Hair follicle dermal papilla cell (primary cell): ENCODE results near the gene DDX49. TPM values are rescaled to one million over a fixed set of nuclear protein-coding genes. Genes with fewer than 3 reads are reported as not detected.

Experiments
- total RNA-seq: library from RNA; depleted of rRNA; stranded (reverse); fragments of >200 nt; gene quantifications from 2 replicates; pipeline ENCODE4 v1.2.3, GENCODE V29; 2012

Gene DDX49, protein sequence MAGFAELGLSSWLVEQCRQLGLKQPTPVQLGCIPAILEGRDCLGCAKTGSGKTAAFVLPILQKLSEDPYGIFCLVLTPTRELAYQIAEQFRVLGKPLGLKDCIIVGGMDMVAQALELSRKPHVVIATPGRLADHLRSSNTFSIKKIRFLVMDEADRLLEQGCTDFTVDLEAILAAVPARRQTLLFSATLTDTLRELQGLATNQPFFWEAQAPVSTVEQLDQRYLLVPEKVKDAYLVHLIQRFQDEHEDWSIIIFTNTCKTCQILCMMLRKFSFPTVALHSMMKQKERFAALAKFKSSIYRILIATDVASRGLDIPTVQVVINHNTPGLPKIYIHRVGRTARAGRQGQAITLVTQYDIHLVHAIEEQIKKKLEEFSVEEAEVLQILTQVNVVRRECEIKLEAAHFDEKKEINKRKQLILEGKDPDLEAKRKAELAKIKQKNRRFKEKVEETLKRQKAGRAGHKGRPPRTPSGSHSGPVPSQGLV
- 42.8 and 44.3 TPM in 2 replicates for total RNA-seq

DNA sequence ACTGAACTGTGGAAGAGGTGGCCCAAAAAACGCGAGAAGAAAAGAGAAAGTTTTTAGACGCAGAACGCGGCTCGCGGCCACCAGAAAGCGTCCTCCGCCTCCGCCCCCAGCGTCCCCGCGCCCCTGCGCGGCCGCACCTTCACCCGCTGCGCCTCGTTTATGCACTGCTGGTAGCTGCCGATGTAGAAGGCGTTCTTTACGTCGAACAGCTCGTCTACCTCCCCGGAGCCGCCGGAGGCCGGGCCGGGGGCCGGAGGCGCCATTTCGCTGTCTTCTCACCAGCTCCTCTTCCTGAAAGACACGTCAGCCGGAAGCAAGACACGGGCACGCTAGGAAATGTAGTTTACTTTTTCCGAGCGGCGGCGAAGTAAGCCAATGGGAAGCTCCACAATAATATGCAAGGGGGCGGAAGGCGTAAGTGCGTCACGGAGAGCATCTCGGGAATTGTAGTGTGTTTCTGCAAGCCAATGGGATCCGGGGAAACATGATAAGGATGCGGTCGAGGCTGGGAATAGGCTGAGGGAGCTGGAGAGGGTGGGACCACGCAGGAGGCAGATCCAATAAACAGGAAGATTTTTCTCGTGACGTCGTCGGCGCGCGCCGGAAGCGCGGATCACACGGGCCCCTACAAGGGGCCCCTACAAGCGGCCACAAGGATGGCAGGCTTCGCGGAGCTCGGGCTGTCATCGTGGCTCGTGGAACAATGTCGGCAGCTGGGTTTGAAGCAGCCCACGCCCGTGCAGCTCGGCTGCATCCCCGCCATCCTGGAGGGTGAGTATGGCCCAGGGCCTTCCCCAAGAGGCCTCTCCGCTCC, at the start of gene DDX49, which contains the start of gene COPE:
TSS of gene DDX49 (plus strand) at position 630 of the 814 bp plus-strand sequence. CDS start at position 657, 27 bp downstream.
TSS of gene COPE (minus strand) at position 302 of the 814 bp plus-strand sequence. CDS start at position 263, 39 bp downstream.

DNA sequence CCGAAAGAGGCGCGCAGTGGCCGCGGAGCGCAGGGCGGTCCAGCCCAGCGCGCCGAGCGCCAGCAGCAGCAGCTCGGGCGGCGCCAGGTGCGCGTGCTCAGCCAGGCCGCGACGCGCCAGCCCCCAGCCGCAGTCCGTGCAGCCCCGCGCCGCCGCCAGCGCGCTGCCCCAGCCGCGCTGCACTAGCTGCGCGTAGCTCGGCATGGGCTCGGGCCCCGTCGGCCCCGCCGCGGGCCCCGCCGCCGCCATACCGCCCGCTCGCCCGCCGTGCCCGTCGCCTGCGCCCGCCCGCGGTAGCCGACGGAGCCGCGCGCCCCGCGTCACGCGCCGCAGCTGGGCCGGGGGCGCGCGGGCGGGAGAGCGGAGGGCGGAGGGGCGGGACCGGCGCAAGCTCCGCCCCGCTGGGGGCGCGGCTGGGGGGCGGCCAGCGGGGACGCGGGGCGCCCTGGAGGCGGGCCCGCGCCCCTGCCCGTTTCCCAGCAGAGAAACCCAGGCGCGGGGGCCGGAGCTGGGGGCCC, 23.6 kb upstream of the DDX49 start, which contains the start of gene CERS1:
TSS of gene CERS1 (minus strand) at position 335 of the 518 bp plus-strand sequence. CDS start at position 249, 86 bp downstream.

DNA sequence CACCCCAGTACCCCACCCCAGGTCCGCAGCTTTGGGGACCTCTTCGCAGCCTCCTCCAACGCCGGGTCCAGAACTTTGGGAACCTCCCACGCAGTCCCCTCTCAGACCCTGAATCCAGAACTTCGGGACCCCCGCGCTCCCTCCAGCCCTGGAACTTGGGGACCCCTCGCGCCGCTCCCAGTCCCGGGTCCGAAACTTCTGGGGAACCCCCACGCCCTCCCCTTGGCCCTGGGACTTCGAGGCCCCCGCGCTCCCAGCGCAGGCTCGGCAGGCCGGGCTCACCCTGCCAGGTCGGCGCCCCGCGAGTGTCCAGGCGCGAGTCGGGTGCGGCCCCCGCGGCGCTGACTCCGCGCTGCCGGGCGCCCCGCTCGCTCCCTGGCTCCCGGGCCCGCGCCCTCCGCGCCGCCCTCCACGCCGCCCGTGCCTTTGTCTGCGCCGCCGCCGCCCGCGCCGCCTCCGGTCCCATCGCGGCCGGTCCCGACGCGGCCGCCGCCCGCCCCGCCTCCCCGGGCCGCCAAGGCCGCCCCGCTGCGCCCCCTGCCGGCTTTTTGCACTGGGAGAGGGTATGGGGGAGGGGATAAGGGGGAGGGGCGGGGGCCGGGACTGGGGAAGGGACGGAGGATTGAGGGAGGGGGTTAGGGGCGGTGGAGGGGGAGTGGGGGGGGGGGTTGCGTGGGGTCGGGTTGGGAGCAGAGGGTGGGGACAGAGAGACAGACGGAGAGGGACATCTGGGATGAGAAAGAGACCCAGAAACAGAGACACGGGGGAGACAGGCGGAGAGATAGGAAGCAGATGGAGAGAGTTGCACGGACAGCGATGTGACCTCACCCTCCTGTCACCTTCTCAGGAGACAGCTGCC, 21.5 kb downstream of the DDX49 start, which contains the start of gene HOMER3:
TSS of gene HOMER3 (minus strand) at position 449 of the 859 bp plus-strand sequence. CDS start 2,235 bp downstream, outside the sequence.

Other genes starting within 250 kb of the DDX49 start
- 3.6 and 4.4 TPM in 2 replicates for gene CRTC1, start 236.0 kb upstream of the DDX49 start, total RNA-seq
- 0.32 and 0.49 TPM in 2 replicates for gene COMP, start 128.4 kb upstream of the DDX49 start, total RNA-seq
- gene UPF1, start 87.8 kb upstream of the DDX49 start, total RNA-seq, result 61.6 and 84.5 TPM in 2 replicates
- gene CERS1, start 23.6 kb upstream of the DDX49 start, total RNA-seq, result 0.49 and 0.65 TPM in 2 replicates
- 182 and 238 TPM in 2 replicates for gene COPE, start 328 bp upstream of the DDX49 start, total RNA-seq
- 107 and 136 TPM in 2 replicates for gene HOMER3, start 21.5 kb downstream of the DDX49 start, total RNA-seq
- gene SUGP2, start 113.8 kb downstream of the DDX49 start, total RNA-seq, result 39.1 and 42.2 TPM in 2 replicates
- gene ARMC6, start 113.9 kb downstream of the DDX49 start, total RNA-seq, result 37.9 and 38.0 TPM in 2 replicates
- 8.9 and 12.8 TPM in 2 replicates for gene SLC25A42, start 144.3 kb downstream of the DDX49 start, total RNA-seq
- 14.3 and 15.3 TPM in 2 replicates for gene TMEM161A, start 218.8 kb downstream of the DDX49 start, total RNA-seq